GM12878 (cell line): ENCODE measurements around the gene STX1A.

ENCODE experiments used
- FOXM1 ChIP-seq: IDR thresholded peaks from 2 replicates; pipeline ENCODE4 v1.6.1; 2012; ENCODE audit warnings: low read depth, mild to moderate bottlenecking, inconsistent platforms, low read length, moderate library complexity
- SP1 ChIP-seq: IDR thresholded peaks from one replicate; pipeline ENCODE4 v1.6.1; 2011; ENCODE audit warnings: low read depth, low read length
- TF ChIP-seq, protein P1 (sequence below), 3 experiments: IDR thresholded peaks in 2 of 3; conservative IDR thresholded peaks in 1 of 3; 2 replicates each; pipeline ENCODE4 v1.5.1; 2011; ENCODE audit warnings: low read depth in 3 of 3, low read length in 3 of 3, mild to moderate bottlenecking in 3 of 3, control low read depth in 2 of 3, moderate library complexity in 2 of 3, inconsistent platforms in 1 of 3, mixed read lengths in 1 of 3; ENCODE audit not compliant: control insufficient read depth in 2 of 3, insufficient read depth in 1 of 3; ENCODE audit errors: extremely low read depth in 1 of 3
- TF ChIP-seq, protein P2 (sequence below): fragments of 450-650 bp; IDR thresholded peaks from 2 replicates; pipeline ENCODE4 v1.6.1; 2018; ENCODE audit warnings: mild to moderate bottlenecking, low read depth, moderate library complexity; ENCODE audit not compliant: partially characterized antibody
- TF ChIP-seq, protein P3 (sequence below): fragments of 450-650 bp; IDR thresholded peaks from 2 replicates; pipeline ENCODE4 v1.6.1; 2016; ENCODE audit warnings: mild to moderate bottlenecking, moderate library complexity, borderline replicate concordance
- TF ChIP-seq, protein P4 (sequence below): IDR thresholded peaks from 2 replicates; pipeline ENCODE4 v1.6.1; 2011; ENCODE audit warnings: low read depth, mild to moderate bottlenecking, low read length, moderate library complexity, borderline replicate concordance; ENCODE audit errors: extremely low read depth

DNA sequence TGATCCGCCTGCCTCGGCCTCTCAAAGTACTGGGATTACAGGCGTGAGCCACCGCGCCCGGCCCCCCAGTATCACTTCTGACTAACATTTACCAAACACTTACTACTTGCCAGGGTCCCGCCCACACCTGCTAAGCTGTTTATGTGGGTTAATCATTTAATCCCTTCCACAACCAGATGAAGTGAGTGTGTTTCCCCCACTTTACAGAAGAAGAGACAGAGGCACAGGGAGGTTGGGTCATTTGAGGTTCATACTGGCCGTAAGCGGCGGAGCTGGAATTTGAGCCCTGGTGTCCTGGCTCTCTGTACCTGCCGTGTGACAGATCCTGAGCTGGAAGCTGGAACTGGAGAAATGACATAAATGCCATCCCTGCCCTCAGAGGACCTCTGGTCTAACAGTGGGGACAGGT lies 66.9 kb downstream of the STX1A start:
- TF ChIP-seq FOXM1 (no peak), SP1 (no peak)
- TF ChIP-seq, protein P1, sequence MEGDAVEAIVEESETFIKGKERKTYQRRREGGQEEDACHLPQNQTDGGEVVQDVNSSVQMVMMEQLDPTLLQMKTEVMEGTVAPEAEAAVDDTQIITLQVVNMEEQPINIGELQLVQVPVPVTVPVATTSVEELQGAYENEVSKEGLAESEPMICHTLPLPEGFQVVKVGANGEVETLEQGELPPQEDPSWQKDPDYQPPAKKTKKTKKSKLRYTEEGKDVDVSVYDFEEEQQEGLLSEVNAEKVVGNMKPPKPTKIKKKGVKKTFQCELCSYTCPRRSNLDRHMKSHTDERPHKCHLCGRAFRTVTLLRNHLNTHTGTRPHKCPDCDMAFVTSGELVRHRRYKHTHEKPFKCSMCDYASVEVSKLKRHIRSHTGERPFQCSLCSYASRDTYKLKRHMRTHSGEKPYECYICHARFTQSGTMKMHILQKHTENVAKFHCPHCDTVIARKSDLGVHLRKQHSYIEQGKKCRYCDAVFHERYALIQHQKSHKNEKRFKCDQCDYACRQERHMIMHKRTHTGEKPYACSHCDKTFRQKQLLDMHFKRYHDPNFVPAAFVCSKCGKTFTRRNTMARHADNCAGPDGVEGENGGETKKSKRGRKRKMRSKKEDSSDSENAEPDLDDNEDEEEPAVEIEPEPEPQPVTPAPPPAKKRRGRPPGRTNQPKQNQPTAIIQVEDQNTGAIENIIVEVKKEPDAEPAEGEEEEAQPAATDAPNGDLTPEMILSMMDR (IDR thresholded peaks at IDR 0.05 in 2 of 3, conservative IDR thresholded peaks at IDR 0.05 in 1 of 3; ENCODE audit: control insufficient read depth in 2 of 3, extremely low read depth in 1 of 3, insufficient read depth in 1 of 3, low read depth in 3 of 3, low read length in 3 of 3): no peak
- TF ChIP-seq, protein P2, sequence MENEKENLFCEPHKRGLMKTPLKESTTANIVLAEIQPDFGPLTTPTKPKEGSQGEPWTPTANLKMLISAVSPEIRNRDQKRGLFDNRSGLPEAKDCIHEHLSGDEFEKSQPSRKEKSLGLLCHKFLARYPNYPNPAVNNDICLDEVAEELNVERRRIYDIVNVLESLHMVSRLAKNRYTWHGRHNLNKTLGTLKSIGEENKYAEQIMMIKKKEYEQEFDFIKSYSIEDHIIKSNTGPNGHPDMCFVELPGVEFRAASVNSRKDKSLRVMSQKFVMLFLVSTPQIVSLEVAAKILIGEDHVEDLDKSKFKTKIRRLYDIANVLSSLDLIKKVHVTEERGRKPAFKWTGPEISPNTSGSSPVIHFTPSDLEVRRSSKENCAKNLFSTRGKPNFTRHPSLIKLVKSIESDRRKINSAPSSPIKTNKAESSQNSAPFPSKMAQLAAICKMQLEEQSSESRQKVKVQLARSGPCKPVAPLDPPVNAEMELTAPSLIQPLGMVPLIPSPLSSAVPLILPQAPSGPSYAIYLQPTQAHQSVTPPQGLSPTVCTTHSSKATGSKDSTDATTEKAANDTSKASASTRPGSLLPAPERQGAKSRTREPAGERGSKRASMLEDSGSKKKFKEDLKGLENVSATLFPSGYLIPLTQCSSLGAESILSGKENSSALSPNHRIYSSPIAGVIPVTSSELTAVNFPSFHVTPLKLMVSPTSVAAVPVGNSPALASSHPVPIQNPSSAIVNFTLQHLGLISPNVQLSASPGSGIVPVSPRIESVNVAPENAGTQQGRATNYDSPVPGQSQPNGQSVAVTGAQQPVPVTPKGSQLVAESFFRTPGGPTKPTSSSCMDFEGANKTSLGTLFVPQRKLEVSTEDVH: no peak
- TF ChIP-seq, protein P3, sequence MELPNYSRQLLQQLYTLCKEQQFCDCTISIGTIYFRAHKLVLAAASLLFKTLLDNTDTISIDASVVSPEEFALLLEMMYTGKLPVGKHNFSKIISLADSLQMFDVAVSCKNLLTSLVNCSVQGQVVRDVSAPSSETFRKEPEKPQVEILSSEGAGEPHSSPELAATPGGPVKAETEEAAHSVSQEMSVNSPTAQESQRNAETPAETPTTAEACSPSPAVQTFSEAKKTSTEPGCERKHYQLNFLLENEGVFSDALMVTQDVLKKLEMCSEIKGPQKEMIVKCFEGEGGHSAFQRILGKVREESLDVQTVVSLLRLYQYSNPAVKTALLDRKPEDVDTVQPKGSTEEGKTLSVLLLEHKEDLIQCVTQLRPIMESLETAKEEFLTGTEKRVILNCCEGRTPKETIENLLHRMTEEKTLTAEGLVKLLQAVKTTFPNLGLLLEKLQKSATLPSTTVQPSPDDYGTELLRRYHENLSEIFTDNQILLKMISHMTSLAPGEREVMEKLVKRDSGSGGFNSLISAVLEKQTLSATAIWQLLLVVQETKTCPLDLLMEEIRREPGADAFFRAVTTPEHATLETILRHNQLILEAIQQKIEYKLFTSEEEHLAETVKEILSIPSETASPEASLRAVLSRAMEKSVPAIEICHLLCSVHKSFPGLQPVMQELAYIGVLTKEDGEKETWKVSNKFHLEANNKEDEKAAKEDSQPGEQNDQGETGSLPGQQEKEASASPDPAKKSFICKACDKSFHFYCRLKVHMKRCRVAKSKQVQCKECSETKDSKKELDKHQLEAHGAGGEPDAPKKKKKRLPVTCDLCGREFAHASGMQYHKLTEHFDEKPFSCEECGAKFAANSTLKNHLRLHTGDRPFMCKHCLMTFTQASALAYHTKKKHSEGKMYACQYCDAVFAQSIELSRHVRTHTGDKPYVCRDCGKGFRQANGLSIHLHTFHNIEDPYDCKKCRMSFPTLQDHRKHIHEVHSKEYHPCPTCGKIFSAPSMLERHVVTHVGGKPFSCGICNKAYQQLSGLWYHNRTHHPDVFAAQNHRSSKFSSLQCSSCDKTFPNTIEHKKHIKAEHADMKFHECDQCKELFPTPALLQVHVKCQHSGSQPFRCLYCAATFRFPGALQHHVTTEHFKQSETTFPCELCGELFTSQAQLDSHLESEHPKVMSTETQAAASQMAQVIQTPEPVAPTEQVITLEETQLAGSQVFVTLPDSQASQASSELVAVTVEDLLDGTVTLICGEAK: no peak
- TF ChIP-seq, protein P4, sequence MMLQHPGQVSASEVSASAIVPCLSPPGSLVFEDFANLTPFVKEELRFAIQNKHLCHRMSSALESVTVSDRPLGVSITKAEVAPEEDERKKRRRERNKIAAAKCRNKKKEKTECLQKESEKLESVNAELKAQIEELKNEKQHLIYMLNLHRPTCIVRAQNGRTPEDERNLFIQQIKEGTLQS: no peak
